BLaER1 (cell line): Measurements from ENCODE around the gene FOXF2.

Experiments
- H3K27ac ChIP-seq: shearing (Covaris generic); formaldehyde crosslinking; 2 replicates; pipeline ENCODE4 v1.8.1; 2022
- H3K27me3 ChIP-seq: shearing (Covaris generic); formaldehyde crosslinking; 2 replicates; pipeline ENCODE4 v1.8.1; 2022
- H3K36me3 ChIP-seq: shearing (Covaris generic); formaldehyde crosslinking; 2 replicates; pipeline ENCODE4 v1.8.1; 2022
- H3K4me1 ChIP-seq: shearing (Covaris generic); formaldehyde crosslinking; 2 replicates; pipeline ENCODE4 v1.8.1; 2022
- H3K4me2 ChIP-seq: shearing (Covaris generic); formaldehyde crosslinking; 2 replicates; pipeline ENCODE4 v1.8.1; 2022
- H3K4me3 ChIP-seq: shearing (Covaris generic); formaldehyde crosslinking; 2 replicates; pipeline ENCODE4 v1.8.1; 2022
- H3K9ac ChIP-seq: shearing (Covaris generic); formaldehyde crosslinking; 2 replicates; pipeline ENCODE4 v1.8.1; 2022
- H3K9me3 ChIP-seq: shearing (Covaris generic); formaldehyde crosslinking; 2 replicates; pipeline ENCODE4 v1.8.1; 2022
- H4K20me1 ChIP-seq: shearing (Covaris generic); formaldehyde crosslinking; 2 replicates; pipeline ENCODE4 v1.8.1; 2022
- Cebpa-rat ChIP-seq: shearing (Covaris generic); IDR thresholded peaks from 2 replicates; pipeline ENCODE4 v1.8.1; 2022

Gene FOXF2

DNA sequence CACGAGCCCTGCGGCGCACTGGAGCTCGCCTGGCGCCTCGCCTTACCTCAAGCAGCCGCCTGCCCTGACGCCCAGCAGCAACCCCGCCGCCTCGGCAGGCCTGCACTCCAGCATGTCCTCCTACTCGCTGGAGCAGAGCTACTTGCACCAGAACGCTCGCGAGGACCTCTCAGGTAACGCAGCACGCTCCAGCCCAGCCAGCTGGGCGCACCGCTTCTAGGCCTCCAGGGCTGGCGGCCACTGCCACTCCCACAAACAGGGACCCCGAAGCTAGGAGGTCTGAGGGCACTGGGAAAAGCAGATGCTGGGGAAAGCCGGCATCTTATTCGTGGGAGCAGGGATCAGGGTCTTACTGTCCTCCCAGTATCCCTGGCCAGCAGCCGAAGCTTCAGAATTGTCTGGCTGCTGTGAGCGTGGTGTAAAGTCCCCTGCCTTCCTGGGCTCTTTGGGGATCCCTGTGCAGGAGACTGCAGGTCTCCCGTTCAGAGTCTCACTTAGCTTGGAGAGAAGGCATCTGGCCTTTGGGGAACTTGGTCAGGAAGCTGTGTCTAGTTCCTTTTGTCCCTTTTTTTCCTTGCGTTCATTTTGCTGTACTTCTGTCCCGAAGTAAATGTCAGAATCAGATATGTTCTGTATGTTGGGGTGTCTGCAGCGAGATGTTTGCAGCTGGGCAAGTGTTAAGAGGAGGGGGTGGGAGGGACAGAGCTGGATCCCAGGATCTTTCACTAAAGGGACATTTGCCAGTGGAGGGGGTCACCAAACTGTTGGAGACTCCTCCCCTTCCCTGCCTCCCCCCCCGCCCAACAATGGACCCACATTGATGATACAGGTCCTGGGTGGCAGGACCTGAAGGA is 1.8 kb downstream of the FOXF2 start:
- peaks cover 97% of the 10 kb centered on the region for H4K20me1 ChIP-seq
- H3K27ac ChIP-seq: no peak overlapping the region
- H3K4me2 ChIP-seq: peak overlapping the region; percentile 98
- TF ChIP-seq Cebpa-rat: no peak
- H3K9me3 ChIP-seq: no peaks in the 10 kb centered on the region
- peak overlapping the region; percentile 68 for H3K4me3 ChIP-seq
- H3K9ac ChIP-seq: no peak overlapping the region
- H3K4me1 ChIP-seq: peaks cover 28% of the 10 kb centered on the region
- H3K27me3 ChIP-seq: peaks cover 100% of the 10 kb centered on the region
- H3K36me3 ChIP-seq: no peaks in the 10 kb centered on the region

DNA sequence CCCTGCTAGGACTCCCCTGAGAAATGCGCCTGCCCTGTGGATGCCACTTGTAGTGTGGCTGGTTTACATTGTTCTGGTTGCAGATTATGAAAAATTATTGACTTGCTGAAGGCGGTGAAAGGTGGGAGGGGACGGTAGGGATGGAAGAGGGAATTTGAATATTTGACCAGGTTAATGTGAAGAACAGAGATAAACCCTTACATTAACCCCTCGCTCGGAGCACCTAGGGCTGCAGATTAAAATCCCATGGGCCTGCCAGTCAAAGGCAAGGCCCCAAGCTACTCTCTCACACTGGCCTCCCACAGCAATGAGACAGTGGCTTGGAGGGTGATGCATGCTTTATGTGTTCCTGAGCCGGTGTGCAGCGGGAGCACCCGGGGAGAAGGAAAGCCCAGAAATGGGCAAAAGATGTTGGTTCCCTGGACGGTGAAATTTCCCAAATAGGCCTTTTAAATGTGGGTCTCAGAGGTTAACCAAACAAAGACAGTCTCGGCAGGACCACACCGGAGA is 2.5 kb downstream of the FOXF2 start:
- Histone ChIP-seq H4K20me1 (peaks cover 95% of the 10 kb centered on the region), H3K36me3 (no peaks in the 10 kb centered on the region), H3K27ac (no peak overlapping the region), H3K9ac (no peak overlapping the region), H3K4me3 (no peak overlapping the region), H3K4me2 (no peak overlapping the region), H3K27me3 (peaks cover 100% of the 10 kb centered on the region), H3K4me1 (peaks cover 28% of the 10 kb centered on the region), H3K9me3 (no peaks in the 10 kb centered on the region)
- TF ChIP-seq Cebpa-rat: no peak

DNA sequence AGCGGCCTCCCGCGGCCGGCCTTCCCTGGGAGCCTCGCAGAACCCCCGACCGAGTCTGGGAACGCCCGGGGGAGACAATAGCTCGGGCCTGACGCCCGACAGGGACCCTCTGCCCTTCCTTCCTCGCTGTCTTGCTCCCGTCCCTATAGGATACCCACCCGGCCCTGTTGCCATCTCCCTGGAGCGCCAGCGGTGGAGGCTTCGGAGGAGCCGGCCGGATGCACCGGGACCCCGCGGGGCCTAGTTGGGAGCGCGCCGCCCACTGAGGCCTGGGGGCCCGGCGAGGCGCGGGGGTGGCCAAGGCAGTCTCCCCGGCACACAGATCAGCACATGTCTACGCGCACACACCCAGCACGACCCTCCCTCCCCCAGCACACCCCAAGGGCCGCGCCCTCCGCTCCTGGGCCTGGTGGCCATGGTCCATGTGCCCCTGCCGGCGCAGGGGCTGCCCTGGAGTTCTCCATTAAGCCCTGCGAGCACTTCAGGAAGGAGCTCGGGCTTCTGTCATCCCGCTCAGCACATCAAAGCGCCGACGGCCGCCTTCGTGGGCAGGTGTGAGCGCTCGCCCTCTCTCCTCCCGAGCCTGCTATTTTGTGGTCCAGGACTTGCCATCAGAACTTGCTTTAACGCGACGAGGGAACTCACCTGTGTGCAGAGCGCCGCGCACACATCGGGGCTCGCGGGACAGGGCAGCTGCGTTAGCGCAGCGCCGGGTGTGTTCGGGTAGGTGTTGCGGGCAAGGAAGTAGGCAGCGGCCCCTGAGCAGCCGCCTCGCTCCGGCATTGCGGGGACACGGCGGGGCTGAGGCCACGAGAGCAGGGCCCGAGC is 3.7 kb downstream of the FOXF2 start:
- Histone ChIP-seq H3K27me3 (peaks cover 99% of the 10 kb centered on the region), H3K36me3 (no peaks in the 10 kb centered on the region), H3K9ac (no peak overlapping the region), H3K9me3 (no peaks in the 10 kb centered on the region), H4K20me1 (peaks cover 85% of the 10 kb centered on the region), H3K27ac (no peak overlapping the region), H3K4me2 (no peak overlapping the region; the same call in 1 of the 2 replicates), H3K4me1 (peaks cover 28% of the 10 kb centered on the region), H3K4me3 (no peak overlapping the region)
- TF ChIP-seq Cebpa-rat: no peak

DNA sequence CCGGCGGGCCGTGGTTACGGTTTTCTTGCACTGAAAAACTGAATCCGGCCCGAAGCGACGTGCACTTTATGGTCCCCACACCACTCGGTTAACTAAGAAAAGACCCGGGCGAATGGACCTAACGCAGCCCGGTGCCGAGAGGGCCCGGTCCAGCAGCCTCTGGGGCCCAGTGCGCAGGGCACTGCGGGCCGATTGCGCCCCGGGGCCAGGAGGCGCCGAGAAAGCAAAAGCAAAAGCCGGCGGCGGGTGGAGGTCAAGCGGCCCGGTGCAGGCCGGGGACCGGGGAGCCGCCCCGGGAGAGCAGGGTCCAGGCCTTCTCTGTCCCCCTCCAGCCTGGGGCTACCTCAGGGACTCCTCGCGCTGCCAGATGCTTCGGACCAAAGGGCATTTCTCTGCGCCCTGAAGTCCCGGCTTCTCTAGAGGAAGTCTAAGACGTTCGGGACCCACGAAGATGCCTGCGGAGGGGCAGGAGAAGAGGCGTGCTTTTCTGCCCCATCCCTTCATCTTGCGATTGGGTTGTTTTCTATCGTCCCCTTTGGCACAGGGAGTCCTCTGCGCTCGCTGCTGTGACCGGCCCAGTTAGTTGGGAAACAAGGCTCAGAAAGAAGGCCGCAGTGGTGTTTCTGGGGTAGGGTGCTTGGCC is 4.4 kb downstream of the FOXF2 start:
- Histone ChIP-seq H3K27me3 (peaks cover 99% of the 10 kb centered on the region), H3K4me3 (no peak overlapping the region), H3K4me1 (peaks cover 21% of the 10 kb centered on the region), H3K4me2 (no peak overlapping the region; the same call in 1 of the 2 replicates), H4K20me1 (peaks cover 78% of the 10 kb centered on the region), H3K36me3 (no peaks in the 10 kb centered on the region), H3K9me3 (no peaks in the 10 kb centered on the region), H3K27ac (no peak overlapping the region), H3K9ac (no peak overlapping the region)
- no peak for TF ChIP-seq Cebpa-rat

DNA sequence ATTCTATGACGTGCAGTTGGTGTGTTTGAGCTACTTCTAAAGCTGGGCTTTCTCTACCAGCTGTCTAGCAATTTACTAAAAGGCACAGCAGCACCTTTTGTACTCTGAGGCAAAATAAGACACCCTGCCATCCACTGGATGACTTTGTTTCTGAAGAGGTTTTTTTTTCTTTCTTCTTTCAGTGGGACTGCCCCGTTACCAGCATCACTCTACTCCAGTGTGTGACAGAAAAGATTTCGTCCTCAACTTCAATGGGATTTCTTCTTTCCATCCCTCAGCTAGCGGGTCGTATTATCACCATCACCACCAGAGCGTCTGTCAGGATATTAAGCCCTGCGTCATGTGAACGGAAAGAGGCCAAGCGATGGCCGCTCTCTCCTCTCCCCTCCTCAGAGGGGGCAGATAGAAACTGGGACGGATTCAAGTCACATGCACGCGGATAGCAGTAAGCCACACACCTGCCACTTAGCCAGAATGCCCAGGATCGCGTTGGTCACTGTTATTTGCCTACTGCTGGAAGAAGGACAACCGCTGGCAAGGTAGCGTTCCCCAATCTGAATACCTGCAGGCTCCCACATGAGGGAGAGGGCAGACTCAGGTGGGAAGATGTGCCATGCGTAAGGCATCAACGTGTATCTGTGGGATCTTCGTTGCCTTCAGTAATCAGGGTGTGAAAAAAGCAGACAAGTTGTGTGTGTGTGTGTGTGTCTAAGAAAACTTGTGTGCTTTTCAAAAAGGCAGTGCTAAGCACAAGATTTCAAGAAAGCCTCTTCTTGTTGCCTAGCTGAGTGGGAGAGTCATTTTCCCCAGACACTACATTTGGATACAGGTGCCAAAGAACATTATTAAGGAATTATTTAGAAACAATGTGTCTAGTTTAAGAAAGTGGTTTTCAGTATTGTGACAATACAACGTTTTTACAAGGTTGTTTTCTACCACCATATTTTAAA is 5.4 kb downstream of the FOXF2 start:
- no peak overlapping the region for H3K4me2 ChIP-seq
- peaks cover 11% of the 10 kb centered on the region for H3K4me1 ChIP-seq
- H4K20me1 ChIP-seq: peaks cover 69% of the 10 kb centered on the region
- no peak for TF ChIP-seq Cebpa-rat
- no peaks in the 10 kb centered on the region for H3K9me3 ChIP-seq
- no peak overlapping the region for H3K27ac ChIP-seq
- peaks cover 97% of the 10 kb centered on the region for H3K27me3 ChIP-seq
- H3K4me3 ChIP-seq: no peak overlapping the region
- no peak overlapping the region for H3K9ac ChIP-seq
- no peaks in the 10 kb centered on the region for H3K36me3 ChIP-seq

DNA sequence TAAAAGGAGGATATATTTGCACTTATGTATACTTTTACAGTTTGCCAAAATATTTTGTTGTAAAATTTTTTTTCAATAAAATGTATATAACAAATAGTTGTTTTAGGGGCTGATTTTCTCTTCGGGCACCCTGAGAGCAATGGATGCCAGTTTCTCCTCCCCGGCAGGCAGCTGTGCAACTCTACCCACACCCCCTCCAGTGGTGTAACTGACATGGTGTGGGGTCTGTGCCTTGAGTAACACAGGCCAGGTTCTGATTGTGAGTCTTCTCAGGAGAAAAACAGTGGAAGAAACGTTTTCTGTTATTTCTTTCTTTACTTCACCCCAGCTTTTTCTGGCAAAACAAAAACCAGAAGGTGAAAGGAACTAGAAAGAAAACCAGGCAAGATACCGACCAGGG is 6.1 kb downstream of the FOXF2 start:
- H4K20me1 ChIP-seq: peaks cover 62% of the 10 kb centered on the region
- no peak overlapping the region for H3K4me3 ChIP-seq
- no peak overlapping the region for H3K9ac ChIP-seq
- no peak for TF ChIP-seq Cebpa-rat
- H3K4me2 ChIP-seq: no peak overlapping the region
- H3K36me3 ChIP-seq: no peaks in the 10 kb centered on the region
- H3K9me3 ChIP-seq: no peaks in the 10 kb centered on the region
- H3K4me1 ChIP-seq: peaks cover 4% of the 10 kb centered on the region
- no peak overlapping the region for H3K27ac ChIP-seq
- peaks cover 95% of the 10 kb centered on the region for H3K27me3 ChIP-seq

DNA sequence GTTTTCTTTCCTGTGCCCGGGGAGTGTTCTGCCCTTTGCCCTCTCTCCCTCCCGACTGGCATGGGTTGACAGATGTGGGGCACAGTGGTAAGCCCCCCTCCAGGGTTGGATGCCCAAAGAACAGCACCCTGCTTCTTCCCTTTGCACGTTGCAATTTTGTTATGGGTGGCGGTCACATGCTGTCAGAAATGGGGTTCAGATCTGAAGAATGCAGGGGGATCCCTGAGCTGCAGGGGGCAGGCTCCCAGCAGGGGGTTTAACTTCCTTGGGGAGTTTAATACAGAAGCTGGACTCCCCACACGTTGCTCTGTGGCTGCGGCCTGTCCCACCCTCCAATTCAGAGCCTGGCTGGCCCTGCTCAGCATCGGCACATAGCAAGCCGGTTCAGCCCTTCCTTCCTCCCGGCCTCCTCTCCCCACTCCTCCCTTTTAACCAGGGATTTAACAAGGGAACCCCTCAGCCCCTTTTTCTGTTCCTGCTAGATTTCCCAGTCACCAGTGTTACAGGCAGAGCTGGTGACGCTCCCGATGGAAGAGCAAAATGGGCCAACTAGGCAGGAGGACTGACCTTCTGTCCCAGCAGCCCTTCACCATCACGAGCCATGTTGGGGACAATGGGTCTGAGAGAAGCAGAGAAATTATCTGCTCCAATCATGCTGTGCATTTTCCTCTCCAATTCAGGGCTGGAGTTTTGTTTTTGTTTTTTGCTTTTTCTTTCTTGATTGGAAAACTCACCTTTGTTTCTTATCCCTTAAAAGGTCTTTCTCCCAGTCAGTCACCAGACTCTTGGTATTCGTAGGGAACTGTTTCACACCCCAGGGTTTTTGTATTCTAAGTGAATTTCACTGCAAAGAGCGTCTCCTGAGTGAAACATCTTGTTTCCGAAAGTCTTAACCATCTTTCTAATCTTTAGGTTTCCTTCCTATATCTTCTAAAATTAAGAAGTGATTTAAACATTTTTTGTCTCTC is 6.8 kb downstream of the FOXF2 start:
- Histone ChIP-seq H3K27me3 (peaks cover 89% of the 10 kb centered on the region), H4K20me1 (peaks cover 54% of the 10 kb centered on the region)

More for the DNA sequence above, 6.8 kb downstream of the FOXF2 start:
- Histone ChIP-seq H3K9me3 (no peaks in the 10 kb centered on the region), H3K9ac (no peak overlapping the region), H3K4me3 (no peak overlapping the region), H3K36me3 (no peaks in the 10 kb centered on the region), H3K4me2 (no peak overlapping the region), H3K27ac (no peak overlapping the region), H3K4me1 (no peaks in the 10 kb centered on the region)
- no peak for TF ChIP-seq Cebpa-rat
